Measurements from ENCODE around the gene METTL13. TPM values are rescaled to one million over a fixed set of nuclear protein-coding genes. Genes with fewer than 3 reads are reported as not detected.

Gene METTL13
- total and polyA plus RNA-seq, 8 donors: 1.8 to 101 (median 14.4) TPM

- intact Hi-C loops (cut with DNase I; ENCODE audit: low total_unique reads): no loop called here
- Histone ChIP-seq H3K36me3 (peaks cover 36 to 56% (median 53%) of the 10 kb centered on the region in 4 donors), H3K4me1 (peaks cover 18 to 53% (median 49%) of the 10 kb centered on the region in 4 donors), H3K27ac (no peak overlapping the region), H3K27me3 (no peaks in the 10 kb centered on the region), H3K9me3 (no peaks in the 10 kb centered on the region), H3K4me3 (peak overlapping the region in 1 of 4 donors; percentile 19)
- no peak for DNase-seq
- TF ChIP-seq CTCF (IDR thresholded peaks at IDR 0.05) (no peak), POLR2A (IDR thresholded peaks at IDR 0.05) (no peak), EP300 (IDR thresholded peaks at IDR 0.05) (no peak), POLR2AphosphoS5 (IDR thresholded peaks at IDR 0.05) (no peak)
- WGBS, 5 donors: 91 to 95% (median 94%) methylated on average over 23 to 25 of the region's 25 CpGs
Observed at GRCh38 chr1:171783816-171784530, 2.5 kb downstream of the METTL13 start.

- H3K4me3 ChIP-seq: peak overlapping the region in 1 of 4 donors; percentile 19
- intact Hi-C loops (cut with DNase I; ENCODE audit: low total_unique reads): no loop called here
- no peaks in the 10 kb centered on the region for H3K9me3 ChIP-seq
- no peaks in the 10 kb centered on the region for H3K27me3 ChIP-seq
- H3K4me1 ChIP-seq: peaks cover 18 to 57% (median 49%) of the 10 kb centered on the region in 4 donors
- no peak for DNase-seq
- H3K36me3 ChIP-seq: peaks cover 44 to 64% (median 61%) of the 10 kb centered on the region in 4 donors
- no peak overlapping the region for H3K27ac ChIP-seq
- TF ChIP-seq EP300 (IDR thresholded peaks at IDR 0.05) (no peak), POLR2A (IDR thresholded peaks at IDR 0.05) (no peak), CTCF (IDR thresholded peaks at IDR 0.05) (no peak), POLR2AphosphoS5 (IDR thresholded peaks at IDR 0.05) (no peak)
Observed at GRCh38 chr1:171784784-171785183, 3.3 kb downstream of the METTL13 start.

DNA sequence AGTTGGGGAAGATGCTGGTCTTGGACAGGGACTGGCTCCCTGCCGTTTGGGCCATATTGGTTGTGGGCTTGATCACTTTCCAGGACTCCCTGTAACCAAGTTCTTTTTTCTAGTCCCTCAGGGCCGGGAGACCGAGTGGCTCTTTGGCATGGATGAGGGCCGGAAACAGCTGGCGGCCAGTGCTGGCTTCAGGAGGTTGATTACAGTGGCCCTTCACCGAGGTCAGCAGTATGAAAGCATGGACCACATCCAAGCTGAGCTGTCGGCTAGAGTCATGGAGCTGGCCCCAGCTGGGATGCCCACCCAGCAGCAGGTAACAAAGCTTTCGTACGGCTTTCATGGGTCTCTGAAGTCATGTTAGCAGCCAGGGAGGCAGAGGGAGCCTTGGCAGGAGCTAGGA lies 4.3 kb downstream of the METTL13 start:
- Histone ChIP-seq H3K9me3 (no peaks in the 10 kb centered on the region), H3K27ac (no peak overlapping the region), H3K4me3 (no peak overlapping the region), H3K36me3 (peaks cover 54 to 74% (median 71%) of the 10 kb centered on the region in 4 donors), H3K27me3 (no peaks in the 10 kb centered on the region), H3K4me1 (peaks cover 18 to 50% (median 46%) of the 10 kb centered on the region in 4 donors)
- TF ChIP-seq CTCF (IDR thresholded peaks at IDR 0.05) (no peak), EP300 (IDR thresholded peaks at IDR 0.05) (no peak), POLR2A (IDR thresholded peaks at IDR 0.05) (no peak), POLR2AphosphoS5 (IDR thresholded peaks at IDR 0.05) (no peak)
- 67 to 91% (median 82%) methylated on average over 7 to 9 of the region's 9 CpGs for WGBS, 5 donors
- intact Hi-C loops (cut with DNase I; ENCODE audit: low total_unique reads): no loop called here
- no peak for DNase-seq

DNA sequence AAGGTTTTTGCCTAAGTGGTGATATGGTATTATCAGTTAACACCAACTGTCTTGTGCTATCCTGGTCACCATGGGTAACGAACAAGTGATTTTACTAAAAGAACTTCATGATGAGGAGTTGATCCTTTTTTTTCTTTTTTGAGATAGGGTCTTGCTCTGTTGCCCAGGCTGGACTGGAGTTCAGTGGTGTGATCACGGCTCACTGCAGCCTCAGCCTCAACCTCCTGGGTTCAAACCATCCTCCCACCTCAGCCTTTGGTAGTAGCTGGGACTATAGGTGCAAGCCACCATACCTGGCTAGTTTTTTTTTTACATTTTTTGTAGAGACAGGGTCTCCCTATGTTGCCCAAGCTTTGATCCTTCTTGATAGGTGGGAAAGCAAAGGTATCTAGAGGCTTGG lies 5.1 kb downstream of the METTL13 start:
- H3K36me3 ChIP-seq: peaks cover 61 to 82% (median 78%) of the 10 kb centered on the region in 4 donors
- H3K4me1 ChIP-seq: peaks cover 18 to 49% (median 45%) of the 10 kb centered on the region in 4 donors
- WGBS, 5 donors: 92 to 97% (median 95%) methylated on average over 2 of the region's 2 CpGs
- intact Hi-C loops (cut with DNase I; ENCODE audit: low total_unique reads): no loop called here
- no peak overlapping the region for H3K27ac ChIP-seq
- DNase-seq: no peak
- no peaks in the 10 kb centered on the region for H3K9me3 ChIP-seq
- no peaks in the 10 kb centered on the region for H3K27me3 ChIP-seq
- no peak overlapping the region for H3K4me3 ChIP-seq
- no peak for TF ChIP-seq POLR2A (IDR thresholded peaks at IDR 0.05)
- no peak for TF ChIP-seq POLR2AphosphoS5 (IDR thresholded peaks at IDR 0.05)
- TF ChIP-seq CTCF (IDR thresholded peaks at IDR 0.05): no peak
- TF ChIP-seq EP300 (IDR thresholded peaks at IDR 0.05): no peak

Measured in stomach (tissue), 9 donors.